SK-N-SH (cell line): Measurements from ENCODE around the gene PLOD2.

Experiments
- CHD2 ChIP-seq: fragments of 150-350 bp; IDR thresholded peaks from 2 replicates; pipeline ENCODE4 v1.6.1; 2018; ENCODE audit warnings: low read length; ENCODE audit not compliant: partially characterized antibody
- CTCF ChIP-seq: fragments of 200-600 bp; sonication (generic); IDR thresholded peaks from 2 replicates; pipeline ENCODE4 v1.6.1; 2017; ENCODE audit warnings: antibody characterized with exemption, mild to moderate bottlenecking, moderate library complexity
- EP300 ChIP-seq, 2 experiments: IDR thresholded peaks; 2 replicates each; pipeline versions ENCODE4 v1.4.0 to v1.6.1; 2012; ENCODE audit warnings: borderline replicate concordance in 1 of 2, low read depth in 1 of 2, low read length in 1 of 2
- EZH2phosphoT487 ChIP-seq: fragments of 200-600 bp; sonication (generic); IDR thresholded peaks from 2 replicates; pipeline ENCODE4 v1.6.1; 2017; ENCODE audit warnings: low read depth, mixed run types, mild to moderate bottlenecking, antibody characterized with exemption, moderate library complexity, borderline replicate concordance
- GABPA ChIP-seq: IDR thresholded peaks from 2 replicates; pipeline ENCODE4 v1.4.0; 2012; ENCODE audit warnings: low read depth, mild to moderate bottlenecking
- JUND ChIP-seq: IDR thresholded peaks from 2 replicates; pipeline ENCODE4 v1.4.0; 2012
- MXI1 ChIP-seq: IDR thresholded peaks from 2 replicates; pipeline ENCODE4 v1.6.1; 2012; ENCODE audit warnings: mild to moderate bottlenecking, low read depth, low read length, improper control_type of control experiment
- NFIC ChIP-seq: IDR thresholded peaks from 2 replicates; pipeline ENCODE4 v1.4.0; 2012; ENCODE audit warnings: borderline replicate concordance
- PBX3 ChIP-seq: IDR thresholded peaks from 2 replicates; pipeline ENCODE4; 2012
- POLR2AphosphoS5 ChIP-seq: IDR thresholded peaks from 2 replicates; pipeline ENCODE4 v1.6.1; 2012; ENCODE audit warnings: low read depth, low read length
- RAD21 ChIP-seq: IDR thresholded peaks from 2 replicates; pipeline ENCODE4 v1.6.1; 2012; ENCODE audit warnings: mild to moderate bottlenecking, low read length
- RCOR1 ChIP-seq: fragments of 150-350 bp; IDR thresholded peaks from 2 replicates; pipeline ENCODE4 v1.6.1; 2017; ENCODE audit warnings: antibody characterized with exemption, low read length
- ZBTB33 ChIP-seq: IDR thresholded peaks from 2 replicates; pipeline ENCODE4 v1.4.0; 2012; ENCODE audit warnings: low read depth, borderline replicate concordance

- TF ChIP-seq CTCF (no peak), ZBTB33 (no peak), RAD21 (no peak), POLR2AphosphoS5 (no peak), CHD2 (no peak), EZH2phosphoT487 (no peak), EP300 (IDR thresholded peaks at IDR 0.05; ENCODE audit: borderline replicate concordance in 1 of 2, low read depth in 1 of 2, low read length in 1 of 2) (no peak), RCOR1 (no peak), GABPA (no peak), JUND (no peak), PBX3 (no peak), MXI1 (no peak), NFIC (no peak)
These were observed 70.5 kb downstream of the PLOD2 start for GRCh38 chr3:146090521-146090920.
